C4-2B (cell line): ENCODE data around the gene HTT.

Experiments used
- ZFX ChIP-seq: fragments of 450-650 bp; IDR thresholded peaks from 2 replicates; pipeline ENCODE4 v1.6.1; 2017
- TF ChIP-seq, protein P1 (sequence below): fragments of 450-650 bp; conservative IDR thresholded peaks from 2 replicates; pipeline ENCODE4 v1.5.1; 2017; ENCODE audit warnings: mild to moderate bottlenecking

DNA sequence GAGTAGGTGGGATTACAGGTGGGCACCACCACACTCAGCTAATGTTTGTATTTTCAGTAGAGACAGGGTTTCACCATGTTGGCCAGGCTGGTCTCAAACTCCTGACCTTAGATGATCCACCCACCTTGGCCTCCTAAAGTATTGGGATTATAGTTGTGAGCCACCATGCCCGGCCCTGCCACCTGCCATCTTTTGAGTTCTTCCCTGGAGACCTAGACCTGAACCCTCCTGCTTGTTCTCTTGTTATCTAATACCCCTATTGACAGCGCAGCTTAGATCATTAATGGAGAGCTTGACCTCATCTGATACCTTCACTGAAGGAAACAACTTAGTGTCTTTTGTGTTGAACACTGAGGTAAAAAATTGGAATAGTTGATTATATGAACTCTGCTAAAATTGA is 53.6 kb downstream of the HTT start:
- TF ChIP-seq, protein P1, sequence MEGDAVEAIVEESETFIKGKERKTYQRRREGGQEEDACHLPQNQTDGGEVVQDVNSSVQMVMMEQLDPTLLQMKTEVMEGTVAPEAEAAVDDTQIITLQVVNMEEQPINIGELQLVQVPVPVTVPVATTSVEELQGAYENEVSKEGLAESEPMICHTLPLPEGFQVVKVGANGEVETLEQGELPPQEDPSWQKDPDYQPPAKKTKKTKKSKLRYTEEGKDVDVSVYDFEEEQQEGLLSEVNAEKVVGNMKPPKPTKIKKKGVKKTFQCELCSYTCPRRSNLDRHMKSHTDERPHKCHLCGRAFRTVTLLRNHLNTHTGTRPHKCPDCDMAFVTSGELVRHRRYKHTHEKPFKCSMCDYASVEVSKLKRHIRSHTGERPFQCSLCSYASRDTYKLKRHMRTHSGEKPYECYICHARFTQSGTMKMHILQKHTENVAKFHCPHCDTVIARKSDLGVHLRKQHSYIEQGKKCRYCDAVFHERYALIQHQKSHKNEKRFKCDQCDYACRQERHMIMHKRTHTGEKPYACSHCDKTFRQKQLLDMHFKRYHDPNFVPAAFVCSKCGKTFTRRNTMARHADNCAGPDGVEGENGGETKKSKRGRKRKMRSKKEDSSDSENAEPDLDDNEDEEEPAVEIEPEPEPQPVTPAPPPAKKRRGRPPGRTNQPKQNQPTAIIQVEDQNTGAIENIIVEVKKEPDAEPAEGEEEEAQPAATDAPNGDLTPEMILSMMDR: no peak
- TF ChIP-seq ZFX: no peak
